ENCODE measurements around the gene RIC1. TPM values are rescaled to one million over a fixed set of nuclear protein-coding genes. Genes with fewer than 3 reads are reported as not detected.

RIC1 gene
- total and polyA plus RNA-seq, 2 of the 8 experiments (the other 6 are each of a cell fraction or from before 2014, with no cell fraction given) = 10.7 to 24.5 TPM

DNA sequence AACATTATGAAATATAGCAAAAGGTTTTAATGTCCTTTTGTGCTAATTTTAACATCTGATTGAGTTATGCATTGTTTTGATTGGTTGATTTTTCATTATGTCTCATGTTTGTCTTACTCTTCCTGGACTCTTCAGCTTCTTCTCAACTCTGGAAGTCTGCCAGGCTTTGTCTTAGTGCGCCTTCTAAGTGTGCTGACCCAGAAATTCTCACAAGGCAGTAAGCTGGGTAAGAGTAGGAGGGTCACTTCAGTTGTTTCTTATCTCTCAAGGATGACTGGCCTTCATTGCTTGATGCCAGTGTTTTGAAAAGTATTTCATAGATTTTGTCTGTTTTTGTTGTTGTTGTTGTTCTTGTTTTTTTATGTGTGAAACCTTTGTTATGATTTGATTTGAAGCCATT, 59.2 kb downstream of the RIC1 start:
- Histone ChIP-seq H3K4me2 (ENCODE audit: insufficient read depth in 1 of 2, low read depth in 2 of 2, low read length in 2 of 2) (no peak overlapping the region), H3K79me2 (ENCODE audit: control insufficient read depth in 1 of 2, insufficient read depth in 2 of 2, low read length in 2 of 2) (0 out of 4 replicates have a peak, but pooled peaks cover 0 to 6% of the 10 kb centered on the region in 2 experiments)
- no peak for FAIRE-seq
- no peak for TF ChIP-seq HDAC6 (IDR thresholded peaks at IDR 0.05; ENCODE audit: low read depth, low read length)
- TF ChIP-seq KDM4A (IDR thresholded peaks at IDR 0.05; ENCODE audit: low read depth, low read length, severe bottlenecking) = no peak
- TF ChIP-seq FOSL1 (IDR thresholded peaks at IDR 0.05; ENCODE audit: insufficient read depth, low read depth, low read length) = no peak
- TF ChIP-seq ATF3 (IDR thresholded peaks at IDR 0.05; ENCODE audit: insufficient read depth, low read depth, low read length) = no peak
- no peak for TF ChIP-seq CTBP2 (IDR thresholded peaks at IDR 0.05; ENCODE audit: borderline replicate concordance, insufficient read depth, insufficient read length, low read length)
- TF ChIP-seq NRF1 (IDR thresholded peaks at IDR 0.05; ENCODE audit: low read depth, low read length) = no peak
- no peak for TF ChIP-seq SP4 (IDR thresholded peaks at IDR 0.05; ENCODE audit: low read length)
- no peak for TF ChIP-seq SP2 (IDR thresholded peaks at IDR 0.05; ENCODE audit: low read length)
- no peak for TF ChIP-seq CBX5 (IDR thresholded peaks at IDR 0.05; ENCODE audit: low read depth, low read length)
- TF ChIP-seq POU5F1 (IDR thresholded peaks at IDR 0.05; ENCODE audit: low read depth, low read length) = no peak
- no peak for TF ChIP-seq RAD21 (IDR thresholded peaks at IDR 0.05 in 1 of 2, conservative IDR thresholded peaks at IDR 0.05 in 1 of 2; ENCODE audit: low read depth in 2 of 2, low read length in 2 of 2)
- TF ChIP-seq ATF2 (IDR thresholded peaks at IDR 0.05; ENCODE audit: low read length) = no peak

More for the DNA sequence above, 59.2 kb downstream of the RIC1 start:
- Histone ChIP-seq H3K4me3 (ENCODE audit: extremely low read depth in 1 of 4, insufficient read depth in 2 of 4, low read depth in 3 of 4, low read length in 4 of 4) (no peak overlapping the region), H3K4ac (replicated peaks; ENCODE audit: insufficient read length, low read depth, low read length) (no peak overlapping the region), H3K9me3 (ENCODE audit: insufficient read depth in 2 of 2, low read depth in 1 of 2, low read length in 1 of 2) (peaks cover 6 to 13% of the 10 kb centered on the region in 2 experiments; a peak in 3 of 4 replicates), H3K18ac (ENCODE audit: extremely low read depth, low read length) (no peak overlapping the region), H3K14ac (ENCODE audit: insufficient read length) (no peak overlapping the region), H2AFZ (ENCODE audit: low read length) (no peak overlapping the region), H3K79me1 (ENCODE audit: low read depth, low read length) (no peaks in the 10 kb centered on the region), H4K8ac (ENCODE audit: extremely low read depth, insufficient read depth, low read length) (no peak overlapping the region), H4K5ac (ENCODE audit: insufficient read length, low read depth, low read length) (no peak overlapping the region), H2BK120ac (replicated peaks; ENCODE audit: low read depth, low read length) (no peak overlapping the region), H3K27me3 (replicated peaks in 1 of 4; ENCODE audit: control insufficient read depth in 3 of 4, extremely low read depth in 1 of 4, insufficient read depth in 3 of 4, low read length in 3 of 4) (no peaks in the 10 kb centered on the region), H3K27ac (ENCODE audit: low read depth, low read length) (no peak overlapping the region), H3K4me1 (replicated peaks in 1 of 4; ENCODE audit: control insufficient read depth in 3 of 4, insufficient read depth in 4 of 4, low read length in 3 of 4) (no peaks in the 10 kb centered on the region), H4K91ac (replicated peaks; ENCODE audit: insufficient read length, low read length) (no peak overlapping the region), H3K56ac (replicated peaks; ENCODE audit: insufficient read length, low read depth, low read length) (no peak overlapping the region), H2BK20ac (ENCODE audit: low read length) (no peak overlapping the region), H2BK5ac (ENCODE audit: low read depth, low read length) (no peak overlapping the region), H4K20me1 (replicated peaks in 1 of 2; ENCODE audit: control insufficient read depth in 1 of 2, insufficient read depth in 2 of 2, low read length in 2 of 2) (no peaks in the 10 kb centered on the region), H3K36me3 (ENCODE audit: control insufficient read depth in 2 of 4, insufficient read depth in 4 of 4, low read length in 3 of 4) (no peaks in the 10 kb centered on the region), H2BK12ac (ENCODE audit: low read depth, low read length) (no peak overlapping the region), H2BK15ac (ENCODE audit: low read length) (no peak overlapping the region), H3K23ac (ENCODE audit: insufficient read length) (no peak overlapping the region), H3K23me2 (ENCODE audit: low read depth, low read length) (no peaks in the 10 kb centered on the region), H2AK5ac (ENCODE audit: low read depth, low read length) (no peak overlapping the region), H3K9ac (replicated peaks in 1 of 4; ENCODE audit: extremely low read depth in 1 of 4, low read depth in 3 of 4, low read length in 3 of 4) (no peak overlapping the region)
- CTCF ChIA-PET (ENCODE audit: partially characterized antibody) = no interaction called here
- no peak for DNase-seq (ENCODE audit: low read depth in 1 of 2, low spot score in 2 of 2)
- POLR2A ChIA-PET (ENCODE audit: partially characterized antibody) = no interaction called here
- 7% methylated on average over 1 of the region's 1 CpG; no CpG with 5 or more reads in 1 of the 2 experiments for WGBS, 2 experiments (ENCODE audit: extremely low coverage in 1 of 2, insufficient coverage in 1 of 2, insufficient read length in 1 of 2, insufficient replicate concordance in 2 of 2, low coverage in 1 of 2, low lambda C conversion rate in 2 of 2, missing lambda C conversion rate in 1 of 2)
